Smooth muscle cell (in vitro differentiated cells): ENCODE results near the gene ECE1. TPM values are rescaled to one million over a fixed set of nuclear protein-coding genes. Genes with fewer than 3 reads are reported as not detected.

Source experiments
- DNase-seq: peaks from one replicate; lab custom pipeline; 2025; ENCODE audit not compliant: unreplicated experiment; lab: John Stamatoyannopoulos, UW
- H2AFZ ChIP-seq: fragments of 200-600 bp; sonication (generic); 2 replicates; pipeline ENCODE4 v1.6.0; 2016; ENCODE audit warnings: antibody characterized with exemption, low read depth, mild to moderate bottlenecking
- H3F3A ChIP-seq: fragments of 200-600 bp; sonication (generic); 2 replicates; pipeline ENCODE4 v1.6.0; 2017; ENCODE audit warnings: antibody characterized with exemption, low read depth
- H3K27ac ChIP-seq: fragments of 200-600 bp; sonication (generic); 2 replicates; pipeline ENCODE4 v1.5.1; 2016; ENCODE audit warnings: low read depth, mild to moderate bottlenecking
- H3K27me3 ChIP-seq: fragments of 200-600 bp; sonication (generic); 2 replicates; pipeline ENCODE4 v1.6.1; 2016; ENCODE audit warnings: low read depth, mild to moderate bottlenecking
- H3K36me3 ChIP-seq: fragments of 200-600 bp; sonication (generic); 2 replicates; pipeline ENCODE4 v1.5.1; 2016; ENCODE audit warnings: low read depth
- H3K4me1 ChIP-seq: fragments of 200-600 bp; sonication (generic); 2 replicates; pipeline ENCODE4 v1.5.1; 2016; ENCODE audit warnings: low read depth
- H3K4me2 ChIP-seq: fragments of 200-600 bp; sonication (generic); 2 replicates; pipeline ENCODE4 v1.6.0; 2016; ENCODE audit warnings: mild to moderate bottlenecking
- H3K4me3 ChIP-seq: fragments of 200-600 bp; sonication (generic); 2 replicates; pipeline ENCODE4 v1.5.1; 2016; ENCODE audit warnings: mild to moderate bottlenecking
- H3K79me2 ChIP-seq: fragments of 200-600 bp; sonication (generic); 2 replicates; pipeline ENCODE4 v1.6.0; 2016; ENCODE audit warnings: low read depth, mild to moderate bottlenecking
- H3K9ac ChIP-seq: fragments of 200-600 bp; sonication (generic); 2 replicates; pipeline ENCODE4 v1.6.0; 2016; ENCODE audit warnings: low read depth
- H3K9me3 ChIP-seq: fragments of 200-600 bp; sonication (generic); replicated peaks from 2 replicates; pipeline ENCODE4 v1.5.1; 2016; ENCODE audit warnings: low read depth
- H4K20me1 ChIP-seq: fragments of 200-600 bp; sonication (generic); 2 replicates; pipeline ENCODE4 v1.6.0; 2016; ENCODE audit warnings: low read depth
- CTCF ChIP-seq: fragments of 200-600 bp; sonication (generic); IDR thresholded peaks from 2 replicates; pipeline ENCODE4 v1.5.1; 2017; ENCODE audit warnings: borderline replicate concordance, mild to moderate bottlenecking, antibody characterized with exemption; ENCODE audit not compliant: insufficient read depth, poor library complexity, severe bottlenecking
- WGBS: methylation state at CpG from one replicate; pipeline ENCODE4 v1.1.7; 2016; ENCODE audit warnings: low lambda C conversion rate; 5-methylcytosine and 5-hydroxymethylcytosine counted together
- polyA plus RNA-seq: library from polyadenylated mRNA; unstranded; fragments of >200 nt; fragmentation: Nextera tagmentation; extraction: Ambion mirVana; gene quantifications from 2 replicates; pipeline ENCODE4 v1.2.1, GENCODE V29; 2016
- total RNA-seq: library from RNA; depleted of rRNA; stranded (reverse); fragments of >200 nt; gene quantifications from 2 replicates; pipeline ENCODE4 v1.2.3, GENCODE V29; 2014

Gene ECE1
- total and polyA plus RNA-seq, 2 experiments from 2014 or later: 108 to 129 TPM

- no peaks in the 10 kb centered on the region for H3K27me3 ChIP-seq
- H3K36me3 ChIP-seq: no peaks in the 10 kb centered on the region
- peaks cover 42% of the 10 kb centered on the region for H3F3A ChIP-seq
- peak overlapping the region; percentile 53 for H3K4me2 ChIP-seq
- H3K9ac ChIP-seq: no peak overlapping the region
- peaks cover 38% of the 10 kb centered on the region for H4K20me1 ChIP-seq
- no peak overlapping the region for H2AFZ ChIP-seq
- peak overlapping the region; percentile 59 for H3K27ac ChIP-seq
- no peak for DNase-seq
- H3K9me3 ChIP-seq: no peaks in the 10 kb centered on the region
- 66% methylated on average over 9 of the region's 9 CpGs for WGBS
- TF ChIP-seq CTCF: no peak
- peaks cover 33% of the 10 kb centered on the region for H3K4me1 ChIP-seq
- H3K79me2 ChIP-seq: peaks cover 97% of the 10 kb centered on the region
- no peak overlapping the region for H3K4me3 ChIP-seq
These were observed 18.8 kb upstream of the ECE1 start for GRCh38 chr1:21308847-21309652.

GRCh38 chr1:21308330-21308729 lies 18.1 kb upstream of the ECE1 start:
- TF ChIP-seq CTCF: no peak

GRCh38 chr1:21307663-21308305 lies 17.5 kb upstream of the ECE1 start:
- Histone ChIP-seq H3K4me3 (no peak overlapping the region), H3K36me3 (no peaks in the 10 kb centered on the region), H3K4me2 (peak overlapping the region; percentile 53), H2AFZ (no peak overlapping the region), H3K27ac (peak overlapping the region; percentile 59), H3K27me3 (no peaks in the 10 kb centered on the region), H3F3A (peaks cover 34% of the 10 kb centered on the region), H3K9me3 (no peaks in the 10 kb centered on the region), H4K20me1 (peaks cover 33% of the 10 kb centered on the region), H3K79me2 (peaks cover 97% of the 10 kb centered on the region), H3K9ac (no peak overlapping the region), H3K4me1 (peaks cover 24% of the 10 kb centered on the region)
- TF ChIP-seq CTCF: no peak
- DNase-seq: no peak
- WGBS: 70% methylated on average over 6 of the region's 6 CpGs

More at GRCh38 chr1:21308330-21308729, 18.1 kb upstream of the ECE1 start:
- 53% methylated on average over 5 of the region's 5 CpGs for WGBS
- Histone ChIP-seq H4K20me1 (peaks cover 35% of the 10 kb centered on the region), H3K9me3 (no peaks in the 10 kb centered on the region), H3K4me2 (peak overlapping the region; percentile 53), H3K4me1 (peaks cover 26% of the 10 kb centered on the region), H3K9ac (no peak overlapping the region), H2AFZ (no peak overlapping the region), H3K27me3 (no peaks in the 10 kb centered on the region), H3K79me2 (peaks cover 97% of the 10 kb centered on the region), H3K36me3 (no peaks in the 10 kb centered on the region), H3K4me3 (no peak overlapping the region), H3F3A (peaks cover 35% of the 10 kb centered on the region), H3K27ac (peak overlapping the region; percentile 59)
- DNase-seq: no peak
